Hematopoietic multipotent progenitor cell treated with erythropoietin and hydrocortisone succinate and interleukin-3 and kit ligand, for 8 days (in vitro differentiated cells): ENCODE data around the gene LY86.
"Not testable (repeated sequence)": the region's sequence is repeated elsewhere in the genome, so short reads cannot be mapped to it uniquely, and the experiment has no call there.

Source experiments
- DNase-seq: peaks from one replicate; pipeline ENCODE4 v3.0.0-alpha.2; 2015

Gene LY86

DNA sequence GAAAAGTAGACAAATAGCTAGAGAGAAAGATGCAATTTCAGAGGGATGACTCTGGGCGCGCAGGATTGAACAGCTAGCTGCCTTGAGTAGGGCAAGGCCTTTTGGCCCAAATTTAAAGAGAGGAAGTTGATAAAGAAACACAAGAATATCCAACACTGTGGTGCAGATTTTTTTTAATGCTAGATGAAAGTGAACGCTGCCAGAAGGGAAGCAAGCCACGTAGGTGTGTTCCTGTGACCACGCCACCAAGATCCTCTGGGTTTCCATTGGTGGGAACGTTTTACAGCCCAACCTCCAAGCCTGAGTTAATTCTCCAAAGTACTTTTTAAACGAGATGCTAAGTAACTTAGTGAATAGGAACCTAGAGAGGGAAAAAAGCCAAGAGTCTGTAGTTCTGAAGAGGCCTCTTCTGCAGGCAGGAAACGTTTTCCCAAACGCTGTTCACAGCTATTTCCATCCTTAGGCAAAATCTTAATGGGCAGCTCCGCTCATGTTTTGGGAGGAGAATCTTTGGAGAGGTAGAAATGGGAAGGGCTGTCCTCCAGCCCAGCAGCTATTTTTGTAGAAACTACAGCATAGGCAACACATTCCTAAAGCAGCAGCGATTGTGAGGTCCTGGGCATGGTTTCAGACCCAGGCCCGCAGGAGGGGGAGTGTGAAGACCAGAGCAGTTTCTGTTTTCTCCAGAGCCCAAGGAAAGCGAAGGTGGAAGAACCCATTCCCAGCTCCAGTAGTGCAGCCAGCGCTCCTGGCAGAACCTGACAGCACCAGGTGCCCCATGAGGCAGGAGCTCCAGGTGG, 8.2 kb downstream of the LY86 start:
- DNase-seq = no peak

DNA sequence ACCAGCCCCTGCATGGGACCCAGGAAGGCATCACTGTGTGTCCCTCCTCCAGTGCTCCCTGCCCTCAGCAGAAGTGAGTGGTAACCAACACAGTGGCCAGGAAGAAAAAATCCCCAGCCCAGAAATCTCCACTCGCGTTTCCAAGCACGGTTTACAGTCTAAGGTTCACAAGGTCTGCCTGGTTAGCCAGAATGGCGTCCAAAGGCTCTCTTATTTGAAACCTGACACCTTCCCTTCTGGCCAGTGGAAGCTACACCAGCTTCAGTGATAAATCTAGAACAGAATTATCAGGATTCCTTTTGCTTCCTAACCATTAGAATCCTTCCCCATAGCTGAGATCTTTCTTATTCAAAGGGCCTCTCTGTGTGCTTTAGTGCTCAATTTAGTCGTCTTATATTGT, 9.2 kb downstream of the LY86 start:
- no peak for DNase-seq

- no peak for DNase-seq
Measured at GRCh38 chr6:6599468-6599873, 11.0 kb downstream of the LY86 start.

- DNase-seq = no peak
Measured at GRCh38 chr6:6600875-6601274, 12.4 kb downstream of the LY86 start.

GRCh38 chr6:6602262-6602661, 13.7 kb downstream of the LY86 start:
- DNase-seq = no peak

DNA sequence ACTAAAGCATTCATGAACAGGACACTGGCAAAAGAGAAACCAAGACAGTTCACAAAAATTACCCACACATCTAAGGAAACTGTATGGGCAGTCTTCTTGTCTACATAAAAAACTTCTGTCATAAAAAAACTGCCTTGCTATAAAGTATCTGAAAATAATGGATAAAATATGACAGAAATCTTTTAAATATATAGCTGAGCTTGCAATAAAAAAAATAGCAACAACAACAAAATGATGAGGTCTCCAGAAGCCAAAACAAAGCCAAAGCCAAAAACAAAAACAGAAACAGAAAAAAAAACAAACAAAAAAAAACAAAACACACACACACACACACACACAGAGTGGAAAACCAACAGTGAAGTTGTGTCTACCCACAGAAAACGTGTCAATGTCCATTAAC, 14.8 kb downstream of the LY86 start:
- no peak for DNase-seq

- DNase-seq = no peak
Measured at GRCh38 chr6:6604015-6604414, 15.5 kb downstream of the LY86 start.

GRCh38 chr6:6604566-6604965, 16.0 kb downstream of the LY86 start:
- no peak for DNase-seq

DNA sequence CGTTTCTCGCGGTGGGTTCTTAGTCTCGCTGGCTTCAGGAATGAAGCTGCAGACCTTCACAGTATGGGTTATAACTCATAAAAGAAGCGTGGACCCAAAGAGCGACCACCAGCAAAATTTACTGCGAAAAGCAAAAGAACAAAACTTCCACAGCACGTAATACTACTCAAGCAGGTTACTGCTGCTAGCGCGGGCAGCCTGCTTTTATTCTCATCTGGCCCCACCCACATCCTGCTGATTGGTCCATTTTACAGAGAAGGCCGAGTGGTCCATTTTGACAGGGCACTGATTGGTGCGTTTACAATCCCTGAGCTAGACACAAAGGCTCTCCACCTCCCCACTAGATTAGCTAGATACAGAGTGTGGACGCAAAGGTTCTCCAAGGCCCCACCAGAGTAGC, 17.4 kb downstream of the LY86 start:
- DNase-seq = no peak

DNA sequence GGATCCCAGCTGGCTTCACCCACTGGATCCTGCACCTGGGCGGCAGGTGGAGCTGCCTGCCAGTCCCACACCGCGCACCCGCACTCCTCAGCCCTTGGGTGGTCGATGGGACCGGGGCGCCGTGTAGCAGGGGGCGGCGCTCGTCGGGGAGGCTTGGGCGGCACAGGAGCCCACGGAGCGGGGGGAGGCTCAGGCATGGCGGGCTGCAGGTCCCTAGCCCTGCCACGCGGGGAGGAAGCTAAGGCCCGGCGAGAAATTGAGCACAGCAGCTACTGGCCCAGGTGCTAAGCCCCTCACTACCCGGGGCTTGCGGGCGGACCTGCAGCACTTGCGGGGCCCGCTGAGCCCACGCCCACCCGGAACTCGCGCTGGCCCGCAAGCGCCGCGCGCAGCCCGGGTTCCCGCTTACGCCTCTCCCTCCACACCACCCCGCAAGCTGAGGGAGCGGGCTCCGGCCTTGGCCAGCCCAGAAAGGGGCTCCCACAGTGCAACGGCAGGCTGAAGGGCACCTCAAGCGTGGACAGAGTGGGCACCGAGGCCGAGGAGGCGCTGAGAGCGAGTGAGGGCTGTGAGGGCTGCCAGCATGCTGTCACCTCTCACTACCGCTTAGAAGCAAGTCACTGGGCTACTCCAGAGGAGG, 18.0 kb downstream of the LY86 start:
- not testable (repeated sequence) for DNase-seq

DNA sequence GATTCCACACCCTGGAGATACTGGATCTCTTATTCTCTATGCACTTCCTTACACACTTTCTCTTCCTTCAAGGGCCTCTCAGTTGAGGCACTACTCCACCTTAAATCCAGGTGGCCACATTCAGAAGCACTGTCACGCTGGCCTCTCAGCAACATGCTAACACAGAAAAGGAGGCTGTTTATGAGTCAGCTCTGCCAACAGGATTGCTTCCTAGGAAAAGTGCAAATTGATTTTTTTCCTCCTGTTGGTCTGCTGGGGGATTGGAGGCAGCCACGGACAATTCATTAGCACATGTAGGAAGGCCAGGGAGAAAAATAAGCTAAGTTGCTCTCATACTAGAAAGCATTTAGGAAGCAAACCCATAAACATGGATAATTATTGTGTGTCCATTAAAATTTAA, 20.9 kb downstream of the LY86 start:
- no peak for DNase-seq

DNA sequence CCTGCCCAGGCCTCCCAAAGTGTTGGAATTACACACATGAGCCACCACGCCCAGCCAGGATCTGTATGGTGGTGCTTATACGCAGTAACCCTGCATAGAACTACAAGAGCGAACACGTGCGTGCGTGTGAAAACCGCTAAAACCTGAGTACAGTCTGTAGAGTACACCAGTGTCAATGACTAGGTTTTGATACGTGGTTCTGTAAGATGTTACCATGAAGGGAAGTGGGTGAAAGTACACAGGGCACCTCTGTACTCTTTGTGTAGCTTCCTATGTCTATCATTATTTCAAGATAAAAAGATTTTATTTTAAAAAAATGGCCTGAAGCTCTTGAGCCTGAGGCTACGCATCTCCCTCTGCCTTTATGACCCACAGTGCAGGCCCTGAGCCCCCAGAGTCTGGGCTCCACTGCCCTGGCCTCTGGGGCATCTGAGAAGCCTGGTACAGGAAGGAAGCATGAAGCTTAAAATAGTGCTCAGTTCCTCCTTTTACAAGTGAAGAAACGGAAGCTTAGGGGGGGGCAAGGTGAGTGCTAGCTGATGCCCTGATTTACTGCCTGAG, 21.6 kb downstream of the LY86 start:
- no peak for DNase-seq

- DNase-seq = no peak
Measured at GRCh38 chr6:6611486-6611885, 23.0 kb downstream of the LY86 start.

DNA sequence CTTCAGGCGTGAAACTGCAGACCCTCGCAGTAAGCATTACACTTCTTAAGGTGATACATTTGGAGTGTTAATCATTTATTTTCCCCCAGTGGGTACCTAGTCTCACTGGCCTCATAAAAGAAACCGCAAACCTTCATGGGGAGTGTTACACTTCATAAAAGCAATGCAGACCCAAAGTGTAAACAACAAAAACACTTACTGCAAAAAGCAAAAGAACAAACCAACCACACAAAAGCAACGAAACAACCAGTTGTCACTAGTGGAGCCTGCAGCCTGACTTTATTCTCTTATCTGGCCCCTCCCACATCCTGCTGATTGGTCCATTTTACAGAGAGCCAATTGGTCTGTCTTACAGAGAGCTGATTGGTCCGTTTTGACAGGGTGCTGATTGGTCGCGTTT, 23.8 kb downstream of the LY86 start:
- no peak for DNase-seq

DNA sequence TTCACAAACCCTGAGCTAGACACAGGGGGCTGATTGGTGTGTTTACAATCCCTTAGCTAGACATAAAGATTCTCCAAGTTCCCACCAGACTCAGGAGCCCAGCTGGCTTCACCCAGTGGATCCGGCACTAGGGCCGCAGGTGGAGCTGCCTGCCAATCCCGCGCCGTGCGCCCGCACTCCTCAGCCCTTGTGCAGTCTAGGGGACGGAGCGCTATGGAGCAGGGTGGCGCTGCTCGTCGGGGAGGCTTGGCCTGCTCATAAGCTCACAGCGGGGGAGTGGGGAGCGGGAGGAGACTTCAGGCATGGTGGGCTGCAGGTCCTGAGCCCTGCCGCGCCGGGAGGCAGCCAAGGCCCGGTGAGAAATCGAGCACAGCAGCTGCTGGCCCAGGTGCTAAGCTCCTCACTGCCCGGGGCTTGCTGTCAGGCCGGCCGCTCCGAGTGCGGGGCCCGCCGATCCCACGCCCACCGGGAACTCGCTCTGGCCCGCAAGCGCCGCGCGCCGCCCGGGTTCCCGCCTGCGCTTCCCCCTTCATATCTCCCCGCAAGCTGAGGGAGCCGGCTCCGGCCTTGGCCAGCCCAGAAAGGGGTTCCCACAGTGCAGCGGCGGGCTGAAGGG, 24.7 kb downstream of the LY86 start:
- not testable (repeated sequence) for DNase-seq

DNA sequence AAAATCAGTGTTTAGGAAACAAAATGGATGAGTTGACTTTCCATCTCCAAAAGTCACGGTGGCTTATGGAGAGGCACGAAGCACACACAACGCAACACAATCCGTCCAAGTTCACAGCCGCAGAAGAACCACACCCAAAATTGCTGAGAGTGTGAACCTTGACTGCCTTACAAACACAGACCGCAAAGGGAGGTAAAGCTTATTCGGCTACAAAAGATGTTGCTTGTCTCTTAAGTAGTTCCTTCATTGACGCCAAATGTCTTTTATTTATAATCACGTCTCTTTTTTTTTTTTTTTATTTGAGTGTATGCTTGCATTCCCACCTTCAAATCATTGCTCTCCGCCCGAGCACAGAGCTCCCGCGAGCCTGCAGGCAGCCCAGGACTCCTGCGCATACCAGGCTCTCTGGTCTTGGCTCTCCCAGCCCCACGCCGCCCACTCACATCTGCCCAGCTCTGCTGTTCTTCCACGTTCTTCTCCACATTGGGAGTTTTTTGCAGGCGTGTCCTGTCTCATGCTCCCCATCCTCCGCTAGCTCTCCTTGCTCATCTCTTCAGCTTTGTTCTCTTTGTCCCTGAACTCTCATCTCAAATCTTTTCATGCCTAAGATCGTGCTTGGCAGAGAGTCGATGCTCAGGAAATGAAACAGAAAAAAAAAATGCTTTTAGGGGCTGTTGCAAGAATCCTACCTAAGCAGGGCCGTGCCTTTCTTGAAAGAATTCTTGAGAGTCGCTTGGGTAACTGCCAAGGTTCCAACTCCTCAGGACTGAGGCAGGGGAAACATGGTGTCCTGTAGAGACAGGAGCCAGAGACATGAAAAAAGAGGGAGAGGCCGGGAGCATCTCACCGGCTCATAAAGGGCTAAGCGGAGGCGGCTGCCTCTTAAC, 25.8 kb downstream of the LY86 start:
- no peak for DNase-seq

DNA sequence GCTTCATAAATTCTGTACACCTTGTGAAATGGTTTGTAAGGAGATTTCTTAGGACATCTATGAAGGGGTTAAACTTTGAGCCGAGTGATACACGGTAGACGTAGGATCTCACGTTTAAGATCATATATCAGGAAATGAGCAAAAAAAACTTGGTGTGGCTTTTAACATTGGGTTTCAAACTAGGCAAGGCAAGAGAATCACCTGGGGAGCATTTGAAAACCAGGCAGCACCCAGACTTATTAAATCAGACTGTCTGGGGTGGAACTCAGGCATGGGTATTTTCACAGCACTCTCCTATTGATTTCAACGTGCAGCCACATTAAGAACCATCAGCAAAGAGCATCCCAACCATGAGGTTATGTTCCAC, 26.4 kb downstream of the LY86 start:
- no peak for DNase-seq

DNA sequence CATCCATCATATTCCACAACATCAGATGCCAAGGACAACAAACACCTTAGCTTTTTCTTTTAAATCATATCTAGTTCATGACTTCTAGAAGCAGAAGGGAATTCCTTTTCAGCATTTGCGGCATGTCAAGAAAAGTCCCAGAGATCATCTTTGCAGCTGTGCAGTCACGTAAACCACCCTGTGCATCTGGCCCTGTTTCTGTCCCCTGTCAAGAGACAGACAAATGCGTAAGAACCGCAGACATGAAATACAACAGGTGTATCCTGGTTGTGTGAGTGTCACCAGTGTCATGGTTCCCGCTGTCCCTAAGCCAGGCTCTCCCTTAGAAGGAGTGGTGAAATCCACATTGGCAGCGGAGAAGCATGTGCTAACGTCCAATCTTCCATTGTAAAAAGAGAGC, 28.1 kb downstream of the LY86 start:
- DNase-seq = no peak

DNA sequence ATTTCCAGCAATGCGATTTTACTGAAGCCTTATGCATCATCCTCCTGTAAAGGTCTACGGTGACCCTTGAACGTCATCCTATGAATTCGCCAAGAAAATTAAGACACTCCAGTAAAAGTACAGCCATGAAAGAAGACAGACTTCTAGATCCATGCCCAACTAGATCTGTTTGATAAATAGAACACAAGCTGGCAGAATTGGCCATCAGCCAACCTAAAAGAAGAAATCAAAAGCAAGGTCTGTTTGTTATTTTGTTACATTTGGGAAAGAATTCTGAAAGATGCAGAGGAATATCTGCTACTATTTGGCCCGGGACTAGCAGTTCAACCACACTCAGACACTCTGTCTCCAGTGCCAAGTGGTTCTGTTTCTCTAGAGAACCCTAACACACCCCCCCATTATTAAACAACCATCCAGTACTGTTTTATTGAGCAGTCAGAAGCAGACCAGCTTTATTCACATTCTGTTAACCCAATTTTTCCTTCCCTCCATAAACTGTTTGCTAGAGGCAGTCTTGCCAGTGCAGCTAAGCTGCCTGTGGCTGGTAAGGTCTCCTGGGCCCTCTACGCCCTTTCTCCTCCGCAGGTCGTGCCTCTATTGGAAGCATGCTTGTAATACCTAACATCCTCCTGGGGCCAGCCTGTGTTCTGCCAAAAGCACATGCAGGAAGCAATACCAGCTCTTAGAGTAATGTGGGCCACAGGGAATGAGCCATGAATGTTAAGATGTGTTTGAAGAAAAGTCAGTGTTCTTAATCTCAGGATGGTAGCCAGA, 30.7 kb downstream of the LY86 start:
- DNase-seq = no peak

GRCh38 chr6:6620766-6621425, 32.4 kb downstream of the LY86 start:
- DNase-seq = no peak

DNA sequence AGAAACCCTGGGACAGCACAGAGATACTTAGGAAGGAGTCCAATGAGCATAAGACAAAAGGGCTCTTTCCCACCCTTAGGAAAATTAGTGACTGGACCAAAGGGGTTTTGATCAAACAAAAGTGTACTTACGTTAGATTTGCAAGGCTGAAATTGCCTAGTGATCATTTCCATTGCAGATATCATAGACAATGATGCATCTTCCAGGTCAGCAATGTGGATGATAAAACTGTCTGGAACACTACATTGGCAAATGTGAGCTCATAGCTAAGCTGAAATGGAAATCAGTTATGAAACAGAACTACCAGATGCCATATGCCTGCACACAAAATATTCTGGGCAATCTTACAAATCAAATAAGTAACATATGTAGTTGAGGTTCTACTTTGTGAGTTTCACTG, 34.0 kb downstream of the LY86 start:
- no peak for DNase-seq

DNA sequence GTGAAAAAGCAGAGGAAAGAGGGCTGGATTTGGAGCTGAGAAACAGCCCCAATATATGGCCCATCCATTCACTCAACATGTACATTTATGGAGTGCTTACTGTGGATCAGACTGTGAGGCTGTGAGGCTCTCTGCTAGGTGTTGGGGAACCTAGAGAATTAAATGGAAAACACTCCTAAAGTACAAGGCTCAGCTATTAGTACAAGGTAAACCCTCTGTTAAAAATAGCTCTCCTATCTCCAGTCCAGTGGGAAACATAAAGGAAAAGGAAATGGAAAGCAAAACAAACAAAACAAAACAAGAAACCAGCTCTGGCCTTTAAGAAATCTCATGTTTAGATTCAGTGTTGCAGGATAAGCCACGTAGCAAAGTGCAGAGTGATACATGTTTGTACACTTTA, 35.0 kb downstream of the LY86 start:
- no peak for DNase-seq
